ENCODE results near the gene CDKL5. TPM values are rescaled to one million over a fixed set of nuclear protein-coding genes. Genes with fewer than 3 reads are reported as not detected.

CDKL5 gene
- total RNA-seq, 2 experiments from 2014 or later, result 2.2 to 2.4 TPM

DNA sequence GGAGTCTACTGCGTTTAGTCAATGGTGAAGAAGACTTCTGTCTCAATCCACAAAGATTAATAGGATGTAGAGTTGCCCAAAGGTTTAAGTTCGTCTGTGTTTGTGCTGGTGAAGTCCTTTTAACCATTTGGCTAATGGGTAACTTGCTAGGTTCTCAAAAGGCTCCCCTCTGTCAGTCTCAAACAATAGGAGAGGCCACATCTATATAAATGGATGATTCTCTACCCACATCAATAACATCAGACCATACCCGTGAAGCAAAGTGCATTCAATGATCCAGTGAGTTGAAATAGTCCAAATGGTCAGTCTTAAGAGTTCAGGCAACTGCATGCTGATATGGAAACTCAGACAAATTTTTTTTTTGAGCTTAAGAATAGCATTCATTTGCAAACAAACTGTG is 218.4 kb downstream of the CDKL5 start:
- ATAC-seq (ENCODE audit: poor library complexity) (no peak), DNase-seq (no peak)
- no peaks in the 10 kb centered on the region for H3K9me3 ChIP-seq (ENCODE audit: control insufficient read depth in 1 of 2, insufficient read depth in 1 of 2, low read length in 2 of 2)
- H3K4me3 ChIP-seq (ENCODE audit: low read length), result no peak overlapping the region
- H3K36me3 ChIP-seq (ENCODE audit: insufficient read depth, low read length), result no peaks in the 10 kb centered on the region
- Mint-ChIP-seq H3K36me3 (ENCODE audit: low read depth) (no peaks in the 10 kb centered on the region), H3K4me1 (ENCODE audit: low read depth) (no peaks in the 10 kb centered on the region), H3K27ac (no peak overlapping the region), H3K4me3 (no peak overlapping the region), H3K27me3 (no peaks in the 10 kb centered on the region), H3K9me3 (no peaks in the 10 kb centered on the region)
- TF ChIP-seq CTCF (IDR thresholded peaks at IDR 0.05), result no peak
- intact Hi-C loops (cut with DNase I, micrococcal nuclease), result no loop called here
- H3K27me3 ChIP-seq (ENCODE audit: control insufficient read depth in 1 of 2, insufficient read depth in 2 of 2, low read length in 2 of 2), result no peaks in the 10 kb centered on the region
- no peaks in the 10 kb centered on the region for H3K4me1 ChIP-seq (ENCODE audit: insufficient read depth, low read length)
- H3K27ac ChIP-seq (ENCODE audit: low read depth in 1 of 2, low read length in 2 of 2), result no peak overlapping the region
- ChIA-PET CTCF (no interaction called here), POLR2A (no interaction called here)

- H3K27ac Mint-ChIP-seq, result no peak overlapping the region
- CTCF ChIA-PET, result no interaction called here
These were observed 222.2 kb downstream of the CDKL5 start for GRCh38 chrX:18647621-18648020.

DNA sequence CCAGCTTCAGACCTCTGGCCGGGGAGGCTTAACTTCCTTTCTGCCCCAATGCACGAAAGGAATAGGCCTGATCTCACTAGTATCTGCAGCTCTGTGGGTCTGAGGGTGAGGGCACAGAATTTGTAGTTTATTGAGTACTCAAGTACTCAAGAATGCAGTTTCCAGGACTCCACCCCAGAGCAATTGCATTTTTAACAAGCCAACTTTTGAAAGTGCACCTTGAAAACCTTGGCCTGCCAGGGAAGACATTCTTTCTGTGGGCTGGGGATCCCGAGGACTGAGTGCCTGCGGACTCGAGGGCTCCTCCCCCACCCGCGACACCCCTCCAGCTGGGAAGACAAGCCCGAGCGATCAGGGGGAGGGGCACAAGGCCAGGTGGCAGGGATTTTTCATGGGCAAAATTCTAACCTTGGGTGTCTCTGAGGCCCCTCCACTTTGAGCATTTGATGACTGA is 224.1 kb downstream of the CDKL5 start:
- POLR2A ChIA-PET, result no interaction called here
- H3K27ac ChIP-seq (ENCODE audit: low read depth in 1 of 2, low read length in 2 of 2), result no peak overlapping the region
- H3K4me1 ChIP-seq (ENCODE audit: insufficient read depth, low read length), result no peaks in the 10 kb centered on the region
- Mint-ChIP-seq H3K4me3 (no peak overlapping the region), H3K27me3 (no peaks in the 10 kb centered on the region), H3K9me3 (no peaks in the 10 kb centered on the region), H3K27ac (no peak overlapping the region), H3K4me1 (ENCODE audit: low read depth) (no peaks in the 10 kb centered on the region), H3K36me3 (ENCODE audit: low read depth) (no peaks in the 10 kb centered on the region)
- CTCF ChIA-PET, result no interaction called here
- H3K9me3 ChIP-seq (ENCODE audit: control insufficient read depth in 1 of 2, insufficient read depth in 1 of 2, low read length in 2 of 2), result no peaks in the 10 kb centered on the region
- DNase-seq, result no peak
- no peak for ATAC-seq (ENCODE audit: poor library complexity)
- intact Hi-C loops (cut with DNase I, micrococcal nuclease), result no loop called here
- no peaks in the 10 kb centered on the region for H3K27me3 ChIP-seq (ENCODE audit: control insufficient read depth in 1 of 2, insufficient read depth in 2 of 2, low read length in 2 of 2)
- H3K36me3 ChIP-seq (ENCODE audit: insufficient read depth, low read length), result no peaks in the 10 kb centered on the region
- H3K4me3 ChIP-seq (ENCODE audit: low read length), result no peak overlapping the region
- no peak for TF ChIP-seq CTCF (IDR thresholded peaks at IDR 0.05)

More at GRCh38 chrX:18647621-18648020, 222.2 kb downstream of the CDKL5 start:
- ATAC-seq (ENCODE audit: poor library complexity) (no peak), DNase-seq (no peak)
- no peak overlapping the region for H3K4me3 ChIP-seq (ENCODE audit: low read length)
- Mint-ChIP-seq H3K36me3 (ENCODE audit: low read depth) (no peaks in the 10 kb centered on the region), H3K27me3 (no peaks in the 10 kb centered on the region), H3K4me3 (no peak overlapping the region), H3K4me1 (ENCODE audit: low read depth) (no peaks in the 10 kb centered on the region), H3K9me3 (no peaks in the 10 kb centered on the region)
- no peak overlapping the region for H3K27ac ChIP-seq (ENCODE audit: low read depth in 1 of 2, low read length in 2 of 2)
- no peaks in the 10 kb centered on the region for H3K36me3 ChIP-seq (ENCODE audit: insufficient read depth, low read length)
- POLR2A ChIA-PET, result no interaction called here
- no peaks in the 10 kb centered on the region for H3K9me3 ChIP-seq (ENCODE audit: control insufficient read depth in 1 of 2, insufficient read depth in 1 of 2, low read length in 2 of 2)
- no peaks in the 10 kb centered on the region for H3K27me3 ChIP-seq (ENCODE audit: control insufficient read depth in 1 of 2, insufficient read depth in 2 of 2, low read length in 2 of 2)
- no peak for TF ChIP-seq CTCF (IDR thresholded peaks at IDR 0.05)
- intact Hi-C loops (cut with DNase I, micrococcal nuclease), result no loop called here
- H3K4me1 ChIP-seq (ENCODE audit: insufficient read depth, low read length), result no peaks in the 10 kb centered on the region
